Left hindlimb (tissue), 1 donor: ENCODE data around the gene SATB1.
"Not testable (repeated sequence)": the region's sequence is repeated elsewhere in the genome, so short reads cannot be mapped to it uniquely, and the experiment has no call there.

Experiments
- DNase-seq: peaks from one replicate; pipeline ENCODE4 v3.0.0-alpha.2; 2018

Gene SATB1

GRCh38 chr3:18424729-18425640 lies at the start of gene SATB1:
SATB1 (minus strand) TSS chr3:18425339; CDS start chr3:18420967, 4,372 bp downstream.
- DNase-seq: peak; percentile 91

GRCh38 chr3:18474202-18474601 lies 49.1 kb upstream of the SATB1 start:
- DNase-seq: no peak

GRCh38 chr3:18469775-18470174 lies 44.6 kb upstream of the SATB1 start:
- no peak for DNase-seq

- no peak for DNase-seq
Measured at GRCh38 chr3:18466136-18466535, 41.0 kb upstream of the SATB1 start.

- no peak for DNase-seq
Measured at GRCh38 chr3:18454766-18455165, 29.6 kb upstream of the SATB1 start.

GRCh38 chr3:18449618-18450017 lies 24.5 kb upstream of the SATB1 start:
- not testable (repeated sequence) for DNase-seq

GRCh38 chr3:18447720-18448119 lies 22.6 kb upstream of the SATB1 start:
- no peak for DNase-seq

GRCh38 chr3:18446149-18446825 lies 21.1 kb upstream of the SATB1 start:
- no peak for DNase-seq

GRCh38 chr3:18445401-18446148 lies 20.4 kb upstream of the SATB1 start:
- DNase-seq: no peak

GRCh38 chr3:18444595-18445400 lies 19.7 kb upstream of the SATB1 start:
- DNase-seq: peak; percentile 76

- DNase-seq: peak; percentile 37
Measured at GRCh38 chr3:18443665-18444594, 18.8 kb upstream of the SATB1 start.

- DNase-seq: no peak
Measured at GRCh38 chr3:18442756-18443664, 17.9 kb upstream of the SATB1 start.

- no peak for DNase-seq
Measured at GRCh38 chr3:18441551-18441950, 16.4 kb upstream of the SATB1 start.

- DNase-seq: no peak
Measured at GRCh38 chr3:18440066-18440722, 15.1 kb upstream of the SATB1 start.

- DNase-seq: no peak
Measured at GRCh38 chr3:18439281-18439680, 14.1 kb upstream of the SATB1 start.

- DNase-seq: no peak
Measured at GRCh38 chr3:18438586-18438985, 13.4 kb upstream of the SATB1 start.

- no peak for DNase-seq
Measured at GRCh38 chr3:18436213-18436612, 11.1 kb upstream of the SATB1 start.

GRCh38 chr3:18434711-18435110 lies 9.6 kb upstream of the SATB1 start:
- DNase-seq: no peak

- no peak for DNase-seq
Measured at GRCh38 chr3:18432752-18433151, 7.6 kb upstream of the SATB1 start.

GRCh38 chr3:18431266-18431665 lies 6.1 kb upstream of the SATB1 start:
- no peak for DNase-seq
